ENCODE results near the gene F2RL1.

GRCh38 chr5:76809141-76809540 is 9.7 kb upstream of the F2RL1 start:
- TF ChIP-seq GLIS3 (CRISPR knock-in tag; IDR thresholded peaks at IDR 0.05) (no peak), ZNF70 (CRISPR knock-in tag; IDR thresholded peaks at IDR 0.05) (no peak), ZFP3 (CRISPR knock-in tag; IDR thresholded peaks at IDR 0.05) (no peak)
